ENCODE data around the gene NELL2.
"Not testable (repeated sequence)": the region's sequence is repeated elsewhere in the genome, so short reads cannot be mapped to it uniquely, and the experiment has no call there.

The NELL2 gene

DNA sequence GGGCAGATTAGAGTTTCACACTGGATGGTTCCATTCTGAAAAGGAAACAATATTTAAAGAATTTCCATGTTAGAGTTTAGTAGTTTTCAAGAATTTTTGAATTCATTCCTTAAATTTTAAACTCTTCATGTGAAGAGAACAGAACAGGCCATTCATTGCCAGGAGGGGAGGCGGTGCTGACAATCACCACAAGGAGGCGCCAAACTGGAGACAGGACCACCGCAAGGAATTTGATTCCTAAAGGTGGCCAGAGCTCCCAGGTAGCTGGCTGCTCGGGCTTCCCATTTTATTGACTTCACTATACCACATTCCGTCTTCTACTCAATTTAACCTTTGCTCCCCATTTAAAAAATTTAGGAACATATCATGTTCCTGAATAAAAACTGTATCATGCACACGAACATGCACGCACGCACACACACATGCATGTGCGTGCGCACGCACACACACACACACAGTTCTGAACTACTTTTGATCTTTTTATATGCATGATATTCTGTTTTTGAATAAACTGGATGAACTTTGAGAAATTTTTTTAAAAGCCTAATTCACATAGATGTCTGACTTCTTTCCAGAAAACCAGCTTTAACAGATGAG lies 101.2 kb downstream of the NELL2 start:
- DNase-seq = no peak

DNA sequence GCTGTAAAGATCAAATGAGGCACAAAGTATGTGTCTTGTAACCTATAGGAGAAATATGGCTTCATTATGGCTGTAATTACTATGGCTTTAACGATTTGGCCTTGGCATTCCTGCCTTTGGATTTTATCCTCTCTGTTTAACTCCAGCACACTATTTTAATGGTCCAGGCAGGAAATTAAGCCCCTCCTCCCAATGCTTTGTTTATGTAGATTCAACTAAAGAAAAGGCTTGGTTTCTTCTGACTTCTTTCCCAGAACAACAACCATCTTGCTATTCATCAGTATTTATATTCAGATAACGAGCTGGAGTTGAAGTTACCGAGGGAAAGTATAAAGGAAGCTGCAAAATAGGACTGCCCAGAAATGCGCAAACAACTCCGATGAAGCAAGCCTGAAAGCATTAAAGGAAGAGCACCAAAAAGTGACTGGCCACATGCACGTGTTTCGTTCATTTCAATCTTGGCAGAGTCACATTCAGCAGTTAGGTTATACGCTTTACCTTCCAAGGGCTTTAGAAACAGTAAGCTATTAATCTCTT lies 104.6 kb downstream of the NELL2 start:
- DNase-seq = no peak

DNA sequence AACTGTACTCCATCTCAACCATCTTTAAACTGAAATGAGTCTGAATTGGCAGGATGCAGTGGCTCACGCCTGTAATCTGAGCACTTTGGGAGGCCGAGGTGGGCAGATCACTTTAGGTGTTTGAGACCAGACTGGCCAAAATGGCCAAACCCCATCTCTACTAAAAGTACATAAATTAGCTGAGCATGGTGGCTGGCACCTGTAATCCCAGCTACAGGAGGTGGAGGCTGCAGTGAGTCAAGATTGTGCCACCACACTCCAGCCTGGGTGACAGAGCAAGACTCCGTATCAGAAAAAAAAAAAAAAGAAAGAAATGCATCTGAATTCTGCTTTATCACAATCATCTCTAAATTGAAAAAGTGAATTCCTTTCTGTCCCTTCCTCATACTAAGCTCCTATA lies 110.3 kb downstream of the NELL2 start:
- DNase-seq = no peak

DNA sequence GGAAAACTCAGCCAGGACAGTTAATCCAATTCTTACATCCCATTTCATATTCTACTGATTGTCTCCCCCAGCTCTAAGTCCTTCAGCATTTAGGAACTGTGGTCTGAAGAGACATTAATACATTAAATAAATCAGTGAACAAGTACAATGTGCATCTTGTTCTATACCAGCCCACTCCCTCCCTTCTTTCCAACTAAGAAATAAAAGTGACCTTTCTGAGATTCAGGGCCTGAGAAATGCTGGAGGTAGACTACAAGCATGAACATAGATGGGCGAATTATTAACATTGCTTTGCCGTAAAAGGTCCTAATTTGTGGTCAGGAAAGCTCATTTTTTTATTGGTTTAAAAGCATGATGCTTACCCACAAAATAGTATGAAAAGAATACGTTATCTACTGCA lies 113.1 kb downstream of the NELL2 start:
- DNase-seq = no peak

DNA sequence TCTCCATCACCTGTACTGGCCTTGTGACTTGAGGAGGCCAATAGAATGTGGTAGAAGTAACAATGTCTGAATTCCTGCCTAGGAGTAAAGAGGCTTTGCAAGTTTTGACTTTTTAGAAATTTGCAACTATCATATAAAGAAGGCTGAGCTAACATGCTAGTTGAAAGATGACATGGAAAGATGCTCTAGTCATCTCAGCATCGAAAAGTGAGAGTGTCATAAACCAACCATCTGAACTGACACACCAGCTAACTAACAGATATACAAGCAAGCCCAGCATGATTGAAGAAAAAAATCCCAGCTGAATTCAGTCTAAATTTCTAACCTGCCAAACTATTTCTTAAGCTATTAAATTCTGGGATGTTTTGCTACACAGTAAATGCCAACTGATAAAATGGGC lies 116.8 kb downstream of the NELL2 start:
- DNase-seq = no peak

DNA sequence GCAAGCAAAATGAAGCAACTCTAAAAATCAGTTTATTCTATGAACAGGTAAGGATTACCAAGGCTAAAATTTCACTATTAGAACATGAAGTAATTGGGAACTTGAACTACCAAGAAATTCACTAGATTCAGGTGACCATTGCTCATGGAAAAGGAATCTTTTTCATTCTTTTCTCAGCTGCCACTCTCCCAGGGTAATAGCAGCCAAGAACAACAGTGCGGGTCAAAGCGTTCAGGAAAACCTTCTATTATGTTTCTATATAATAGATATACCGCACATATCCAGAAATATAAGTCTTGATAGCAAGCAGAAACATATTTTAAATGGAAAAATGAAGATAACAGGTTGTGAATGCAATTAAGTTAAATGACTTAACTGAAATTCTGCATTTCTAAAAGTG lies 125.6 kb downstream of the NELL2 start:
- DNase-seq = no peak

DNA sequence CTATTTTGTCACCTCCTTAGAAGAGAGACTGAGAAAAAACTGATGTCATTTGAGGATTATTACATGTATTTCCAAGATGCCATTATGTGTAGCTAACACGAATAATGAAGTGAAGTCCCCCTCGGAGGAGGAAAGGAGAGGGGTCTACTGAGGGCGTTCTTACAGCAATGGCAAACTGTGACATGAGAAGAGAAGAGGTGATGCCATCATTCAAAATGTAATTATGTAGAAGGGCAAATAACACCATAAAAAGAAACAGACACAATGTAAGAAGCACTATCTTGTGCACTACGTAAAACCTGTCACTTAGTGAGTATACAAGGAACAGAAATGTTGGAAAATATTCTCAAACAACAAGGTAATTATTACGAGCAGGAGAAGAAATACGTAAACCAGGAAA lies 126.5 kb downstream of the NELL2 start:
- no peak for DNase-seq

DNA sequence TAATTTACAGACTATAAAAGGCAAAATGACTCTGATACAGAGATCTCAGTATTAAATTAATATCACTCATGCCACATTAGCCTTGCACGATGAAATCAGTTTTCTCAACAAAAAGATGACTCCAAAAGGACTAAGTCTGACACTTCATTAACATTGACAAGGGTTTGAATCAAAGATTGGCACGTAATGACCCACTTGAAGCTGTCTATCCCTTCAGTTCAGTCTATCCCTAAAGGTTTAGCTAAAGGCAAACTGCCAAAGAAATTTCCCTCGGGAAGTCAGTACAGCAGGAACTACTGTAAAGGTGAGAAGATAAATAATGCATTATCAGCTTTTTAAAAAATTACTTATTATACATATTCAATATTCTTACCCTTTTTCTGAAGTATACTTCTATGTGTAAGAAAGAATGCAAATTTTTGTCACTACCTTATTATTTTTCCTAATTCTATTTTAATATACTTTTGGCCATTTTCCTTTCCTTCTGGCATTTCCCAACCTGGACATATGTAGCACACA lies 127.1 kb downstream of the NELL2 start:
- DNase-seq = no peak

DNA sequence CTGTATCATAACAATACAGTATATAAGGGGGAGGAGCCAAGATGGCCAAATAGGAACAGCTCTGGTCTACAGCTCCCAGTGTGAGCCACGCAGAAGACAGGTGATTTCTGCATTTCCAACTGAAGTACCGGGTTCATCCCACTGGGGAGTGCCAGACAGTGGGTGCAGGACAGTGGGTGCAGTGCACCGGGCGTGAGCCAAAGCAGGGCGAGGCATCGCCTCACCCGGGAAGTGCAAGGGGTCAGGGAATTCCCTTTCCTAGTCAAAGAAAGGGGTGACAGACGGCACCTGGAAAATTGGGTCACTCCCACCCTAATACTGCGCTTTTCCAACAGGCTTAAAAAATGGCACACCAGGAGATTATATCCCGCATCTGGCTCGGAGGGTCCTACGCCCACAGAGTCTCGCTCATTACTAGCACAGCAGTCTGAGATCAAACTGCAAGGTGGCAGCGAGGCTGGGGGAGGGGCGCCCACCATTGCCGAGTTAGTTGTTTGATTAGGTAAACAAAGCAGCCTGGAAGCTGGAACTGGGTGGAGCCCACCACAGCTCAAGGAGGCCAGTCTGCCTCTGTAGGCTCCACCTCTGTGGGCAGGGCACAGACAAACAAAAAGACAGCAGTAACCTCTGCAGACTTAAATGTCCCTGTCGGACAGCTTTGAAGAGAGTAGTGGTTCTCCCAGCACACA lies 134.7 kb downstream of the NELL2 start:
- not testable (repeated sequence) for DNase-seq

DNA sequence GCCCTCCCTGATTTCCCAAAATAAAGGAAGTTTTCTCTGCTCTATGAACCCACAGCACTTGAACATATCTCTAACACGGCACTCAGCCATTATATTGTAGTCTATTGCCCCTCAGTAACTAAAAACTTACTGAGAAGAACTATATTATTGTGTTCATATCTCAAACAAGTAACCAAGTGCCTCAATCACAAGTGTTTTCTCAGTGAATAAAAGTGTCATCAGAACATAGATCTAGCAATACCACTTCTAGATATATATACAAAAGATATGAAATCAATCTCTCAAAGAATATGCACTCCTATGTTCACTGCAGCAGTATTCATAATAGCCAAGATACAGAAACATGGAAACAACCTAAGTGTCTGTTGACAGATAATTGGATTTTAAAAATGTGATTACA lies 138.1 kb downstream of the NELL2 start:
- DNase-seq = no peak

DNA sequence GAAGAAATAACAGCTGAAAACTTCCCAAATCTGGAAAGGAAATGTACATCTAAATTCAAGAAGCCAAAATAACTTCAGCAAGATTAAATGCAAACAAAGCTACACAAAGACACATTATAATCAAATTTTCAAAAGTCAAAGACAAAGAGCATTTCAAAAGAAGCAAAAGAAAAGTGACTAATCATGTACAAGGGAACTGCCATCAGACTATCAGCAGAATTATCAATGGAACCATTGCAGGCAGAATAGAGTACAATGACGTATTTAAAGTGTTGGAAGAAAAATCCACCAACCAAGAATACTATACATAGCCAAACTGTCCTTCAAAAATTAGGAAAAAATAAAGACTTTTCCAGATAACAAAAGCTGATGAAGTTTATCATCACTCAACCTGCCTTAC lies 147.5 kb downstream of the NELL2 start:
- DNase-seq = no peak

DNA sequence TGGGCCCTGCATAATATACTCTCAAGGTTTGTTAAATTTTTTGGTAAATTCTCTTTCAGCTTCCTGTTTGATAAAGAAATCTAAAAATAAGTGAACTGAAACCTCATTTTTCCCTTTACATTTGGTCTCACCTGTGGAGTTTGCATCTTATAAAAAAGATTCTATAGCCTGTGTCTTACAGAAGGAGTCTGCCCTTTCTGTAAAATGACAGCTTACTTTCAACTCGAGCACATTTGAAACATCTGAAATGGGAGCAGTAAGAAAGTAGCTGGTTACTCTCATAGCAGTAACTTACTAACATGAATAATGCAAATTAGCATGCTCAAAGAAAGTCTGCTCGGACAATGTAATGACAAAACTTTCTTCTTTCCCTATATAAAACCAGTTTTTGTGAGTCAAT lies 155.8 kb downstream of the NELL2 start:
- no peak for DNase-seq

DNA sequence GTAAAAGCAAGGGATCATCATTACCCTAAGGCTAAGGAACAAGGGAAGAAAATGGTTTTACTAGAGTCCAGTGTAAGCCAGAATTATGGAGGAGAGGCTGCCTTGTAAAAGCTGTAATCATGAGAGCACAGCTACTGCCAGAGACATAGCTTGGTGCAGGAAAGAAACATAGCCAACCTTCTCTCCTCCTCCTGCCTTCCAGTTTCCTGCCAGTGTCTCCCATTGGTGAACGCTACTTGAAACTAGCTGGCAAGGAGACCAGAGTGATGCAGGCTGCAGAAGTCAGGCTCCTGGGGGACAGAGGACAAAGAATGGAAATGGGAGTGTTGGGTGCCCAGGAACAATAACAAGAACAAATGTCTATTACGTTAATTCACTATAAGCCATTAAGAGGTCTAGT lies 158.5 kb downstream of the NELL2 start:
- no peak for DNase-seq

DNA sequence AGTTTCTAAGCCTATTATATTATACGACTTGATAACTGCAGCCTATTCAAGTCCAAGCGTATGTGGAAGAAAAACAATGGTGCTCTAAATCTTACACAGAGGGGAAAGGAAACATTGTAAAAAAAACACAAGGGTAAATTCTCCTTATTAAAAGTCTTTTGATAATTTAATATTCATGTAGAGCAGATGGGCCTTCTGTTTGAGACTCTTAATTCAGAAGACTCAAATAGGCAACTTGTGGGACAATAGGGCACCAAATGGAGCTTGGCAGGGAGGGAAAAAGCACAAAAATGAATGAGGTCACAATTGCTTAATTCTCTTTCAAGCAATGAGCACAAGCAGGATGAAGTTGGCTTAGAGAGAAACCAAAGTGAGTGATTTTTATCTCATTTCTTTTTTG lies 159.4 kb downstream of the NELL2 start:
- no peak for DNase-seq

DNA sequence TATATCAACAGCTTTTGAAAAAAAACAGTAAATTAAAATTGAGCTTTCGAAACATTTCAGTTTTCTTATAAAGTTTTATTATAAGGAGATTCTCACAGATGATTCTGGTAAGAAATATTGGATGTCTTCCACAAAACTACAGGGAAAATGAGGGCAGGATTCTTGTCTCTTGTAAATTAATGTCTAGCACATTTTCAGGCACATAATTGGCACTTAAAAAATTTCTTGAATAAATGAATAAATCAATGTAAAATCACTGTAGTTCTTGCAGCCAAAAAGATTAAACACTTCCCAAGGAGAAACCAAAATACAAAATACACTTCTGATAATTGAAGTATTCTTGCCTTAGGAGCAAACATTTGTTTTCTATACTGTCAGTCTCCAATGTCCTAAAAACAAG lies 164.4 kb downstream of the NELL2 start:
- no peak for DNase-seq

DNA sequence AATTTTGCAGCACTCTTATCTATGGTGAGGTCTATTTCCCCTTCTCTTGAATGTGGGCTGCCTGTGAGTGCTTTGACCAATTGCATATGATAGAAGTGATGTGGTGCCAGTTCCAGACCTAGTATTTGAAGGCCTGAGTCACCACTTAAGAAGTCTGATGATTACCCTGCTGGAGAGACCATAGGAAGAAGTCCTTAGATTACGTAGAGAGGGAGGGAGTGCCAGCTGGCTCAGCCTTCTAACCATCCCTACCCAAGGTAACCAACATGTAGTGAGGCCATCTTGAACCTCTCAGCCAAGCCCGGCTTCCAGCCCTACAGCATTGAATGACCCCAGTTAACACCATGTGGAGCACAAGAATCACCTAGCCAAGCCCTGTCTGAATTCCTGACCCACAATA lies 166.9 kb downstream of the NELL2 start:
- DNase-seq = no peak

DNA sequence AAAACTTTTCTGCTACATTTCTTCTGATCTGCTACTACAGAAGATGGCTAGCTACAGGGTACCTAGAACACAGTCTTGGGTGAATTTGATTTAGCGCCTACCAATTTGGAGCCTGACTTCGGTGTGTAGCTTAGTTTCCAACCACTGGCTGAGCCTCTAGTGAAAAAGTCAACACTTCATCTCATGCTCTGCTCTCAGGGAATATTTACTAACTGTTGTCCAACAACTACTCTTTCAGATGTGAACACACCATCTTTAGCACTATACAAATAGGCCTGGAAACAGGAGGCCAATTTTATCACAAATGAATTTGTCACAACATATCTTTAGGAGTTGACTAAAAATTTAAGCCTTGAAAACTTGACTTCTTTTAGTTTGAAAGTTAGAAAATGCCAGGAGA lies 167.9 kb downstream of the NELL2 start:
- DNase-seq = no peak

DNA sequence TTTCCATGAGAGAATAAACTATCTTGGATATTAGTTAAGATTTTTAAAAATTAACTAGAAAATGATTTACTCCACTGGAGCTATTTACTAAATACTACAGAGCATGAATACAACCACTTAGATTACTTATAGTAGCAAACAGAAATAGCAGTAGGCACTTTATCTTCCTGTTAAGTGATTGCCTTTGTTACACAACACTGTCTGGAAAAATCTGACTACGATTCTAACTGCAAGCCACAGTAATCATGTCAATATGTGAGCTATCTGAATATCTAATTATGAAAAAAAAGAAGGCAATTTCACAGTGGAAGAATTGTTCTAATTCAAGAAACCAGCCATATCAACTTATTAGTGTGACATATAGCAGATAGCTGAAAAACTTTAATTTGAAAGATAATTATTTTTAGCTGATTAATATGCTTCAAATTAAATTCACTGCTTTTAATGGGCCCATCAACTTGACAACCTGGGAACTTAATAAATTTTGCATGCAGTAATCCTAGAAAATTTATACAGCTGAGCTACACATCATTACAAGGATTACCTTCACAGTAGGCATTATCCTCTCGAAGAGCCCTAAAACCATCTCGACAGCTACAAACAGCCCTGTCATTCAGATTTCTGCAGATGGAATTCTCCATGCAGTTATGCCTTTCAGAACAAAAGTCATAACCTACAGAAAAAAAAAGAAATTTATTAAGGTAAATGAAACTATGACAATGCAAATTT lies 172.8 kb downstream of the NELL2 start:
- DNase-seq = no peak

DNA sequence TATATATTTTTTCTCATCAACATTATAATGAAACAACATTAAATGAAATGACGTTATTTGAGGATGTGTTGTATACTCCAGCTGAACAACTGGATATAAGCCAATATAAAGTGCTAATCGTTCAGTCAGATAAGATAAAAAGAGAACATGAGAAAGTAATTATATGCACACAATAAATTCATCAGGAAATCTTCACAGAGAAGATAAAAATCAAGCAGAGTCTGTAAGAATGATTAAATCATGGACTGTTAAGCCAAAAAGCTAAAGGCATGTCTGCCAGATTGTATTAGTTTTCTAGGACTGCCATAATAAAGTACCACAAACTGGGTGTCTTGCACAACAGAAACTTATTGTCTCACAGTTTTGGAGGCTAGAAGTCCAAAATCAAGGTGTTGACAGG lies 178.6 kb downstream of the NELL2 start:
- no peak for DNase-seq

DNA sequence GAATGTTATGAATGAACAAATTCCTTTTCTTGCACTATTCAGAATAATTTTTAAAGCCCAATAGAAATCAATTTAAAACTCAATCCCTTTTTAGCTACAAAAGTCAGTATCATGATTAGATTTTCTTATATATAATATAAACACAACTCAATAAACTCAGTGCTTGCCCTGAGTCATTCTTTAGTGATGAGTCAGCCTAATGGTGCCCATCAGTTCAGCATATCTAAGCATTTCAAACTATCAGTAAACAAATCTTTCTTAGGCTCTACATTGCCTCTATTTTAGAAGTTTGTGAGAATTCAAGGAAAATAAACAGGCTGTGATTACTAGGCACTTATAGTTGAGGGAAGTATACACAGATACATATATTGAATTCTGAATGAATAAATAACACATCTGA lies 179.6 kb downstream of the NELL2 start:
- no peak for DNase-seq

DNA sequence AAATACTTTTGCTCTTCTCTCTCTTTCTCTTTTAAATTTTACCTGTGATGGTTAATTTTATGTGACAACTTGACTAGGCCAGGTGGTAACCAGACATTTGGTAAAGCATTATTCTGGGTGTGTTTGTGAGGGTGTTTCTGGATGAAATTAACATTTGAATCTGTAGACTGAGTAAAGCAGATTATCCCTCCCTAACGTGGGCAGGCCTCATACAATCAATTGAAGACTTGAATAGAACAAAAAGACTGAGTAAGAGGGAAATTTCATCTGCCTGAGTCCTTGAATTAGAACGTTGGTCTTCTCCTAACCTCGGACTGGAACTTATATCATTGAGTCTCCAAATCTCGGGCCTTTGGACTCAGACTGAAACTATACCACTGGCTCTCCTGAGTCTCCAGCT lies 182.1 kb downstream of the NELL2 start:
- no peak for DNase-seq

DNA sequence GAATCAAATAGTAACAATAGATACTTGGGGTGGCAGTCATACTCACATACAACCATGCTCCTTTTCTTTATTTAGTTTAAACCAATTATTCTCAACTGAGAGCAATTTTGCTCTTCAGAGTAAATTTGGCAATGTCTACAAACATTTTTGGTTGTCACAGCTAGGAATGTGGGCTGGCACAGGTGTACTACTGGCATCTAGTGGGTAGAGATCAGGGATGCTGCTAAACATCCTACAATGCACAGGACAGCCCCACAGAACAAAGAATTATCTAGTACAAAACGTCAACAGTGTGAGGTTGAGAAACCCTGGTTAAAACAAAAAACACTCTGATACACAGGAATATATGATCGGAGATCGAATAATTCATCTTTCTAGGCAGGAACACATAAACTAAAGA lies 186.5 kb downstream of the NELL2 start:
- no peak for DNase-seq

DNA sequence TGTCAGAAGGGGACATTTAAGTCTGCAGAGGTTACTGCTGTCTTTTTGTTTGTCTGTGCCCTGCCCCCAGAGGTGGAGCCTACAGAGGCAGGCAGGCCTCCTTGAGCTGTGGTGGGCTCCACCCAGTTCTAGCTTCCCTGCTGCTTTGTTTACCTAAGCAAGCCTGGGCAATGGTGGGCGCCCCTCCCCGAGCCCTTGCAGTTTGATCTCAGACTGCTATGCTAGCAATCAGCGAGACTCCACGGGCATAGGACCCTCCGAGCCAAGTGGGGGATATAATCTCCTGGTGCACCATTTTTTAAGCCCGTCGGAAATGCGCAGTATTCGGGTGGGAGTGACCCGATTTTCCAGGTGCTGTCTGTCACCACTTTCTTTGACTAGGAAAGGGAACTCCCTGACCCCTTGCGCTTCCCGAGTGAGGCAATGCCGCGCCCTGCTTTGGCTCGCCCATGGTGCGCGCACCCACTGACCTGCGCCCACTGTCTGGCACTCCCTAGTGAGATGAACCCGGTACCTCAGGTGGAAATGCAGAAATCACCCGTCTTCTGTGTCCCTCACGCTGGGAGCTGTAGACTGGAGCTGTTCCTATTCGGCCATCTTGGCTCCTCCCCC lies 189.2 kb downstream of the NELL2 start:
- DNase-seq = not testable (repeated sequence)

DNA sequence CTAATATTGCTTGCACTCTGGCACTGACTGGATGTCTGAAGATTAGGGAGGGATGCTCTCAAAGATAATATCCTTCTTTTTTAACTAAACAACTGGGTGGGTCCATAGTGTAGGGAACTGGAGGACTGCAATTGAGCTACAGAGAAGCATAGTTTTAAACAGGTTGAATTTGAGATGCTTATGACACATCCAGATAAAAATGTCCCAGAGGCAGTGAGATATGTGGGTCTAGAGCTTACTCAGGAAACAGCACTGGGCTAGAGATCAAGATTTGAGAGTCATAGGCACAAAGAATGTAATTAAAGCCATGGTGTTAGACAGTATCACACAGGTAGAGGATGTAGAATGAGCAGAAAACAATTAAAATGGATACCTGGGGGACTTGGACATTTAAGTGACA lies 198.4 kb downstream of the NELL2 start:
- no peak for DNase-seq

Measured in NCI-H1694 treated with DMSO at 0.1 percent for 48 hours (cell line).